Measurements from ENCODE around the gene RP2.
A peak's percentile ranks its signal among the peaks of the same experiment; 100 is the strongest.

Gene RP2

DNA sequence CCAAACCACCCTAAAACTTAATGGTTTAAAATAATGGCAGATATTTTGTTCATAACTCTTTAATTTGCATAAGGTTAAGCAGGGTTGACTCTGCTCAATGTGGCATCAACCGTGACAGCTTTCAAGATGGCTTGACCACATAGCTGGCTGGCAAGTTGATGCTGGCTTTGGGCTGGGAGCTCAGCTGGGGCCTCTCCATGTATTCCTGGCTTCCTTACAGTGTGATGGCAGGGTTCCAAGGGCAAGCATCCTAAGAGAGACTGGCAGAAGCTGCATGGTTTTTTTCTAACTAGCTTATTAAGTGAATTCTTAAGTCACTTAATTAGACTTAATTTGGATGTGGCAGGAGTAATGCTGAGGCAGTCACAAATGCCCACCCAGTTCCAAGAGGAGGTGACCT is 4.5 kb downstream of the RP2 start:
- DNase-seq (ENCODE audit: extremely low read depth in 1 of 2, low read depth in 1 of 2) = no peak

DNA sequence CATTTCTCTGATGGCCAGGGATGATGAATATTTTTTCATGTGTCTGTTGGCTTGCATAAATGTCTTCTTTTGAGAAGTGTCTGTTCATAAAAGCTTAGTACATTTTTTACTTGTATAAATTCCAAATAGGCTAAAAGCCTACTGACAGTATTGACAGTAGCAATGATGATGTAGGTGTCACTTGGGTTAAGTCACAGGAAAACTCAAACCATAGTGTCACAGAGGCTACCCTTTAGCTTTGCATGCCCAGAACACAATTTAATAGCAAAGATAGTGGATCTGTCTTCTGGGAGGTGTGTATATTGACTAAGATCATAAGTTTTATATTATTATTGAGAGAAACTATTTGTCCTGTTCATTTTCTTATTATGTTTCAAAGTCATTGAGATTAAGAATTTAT is 8.1 kb downstream of the RP2 start:
- no peak for DNase-seq (ENCODE audit: extremely low read depth in 1 of 2, low read depth in 1 of 2)

DNA sequence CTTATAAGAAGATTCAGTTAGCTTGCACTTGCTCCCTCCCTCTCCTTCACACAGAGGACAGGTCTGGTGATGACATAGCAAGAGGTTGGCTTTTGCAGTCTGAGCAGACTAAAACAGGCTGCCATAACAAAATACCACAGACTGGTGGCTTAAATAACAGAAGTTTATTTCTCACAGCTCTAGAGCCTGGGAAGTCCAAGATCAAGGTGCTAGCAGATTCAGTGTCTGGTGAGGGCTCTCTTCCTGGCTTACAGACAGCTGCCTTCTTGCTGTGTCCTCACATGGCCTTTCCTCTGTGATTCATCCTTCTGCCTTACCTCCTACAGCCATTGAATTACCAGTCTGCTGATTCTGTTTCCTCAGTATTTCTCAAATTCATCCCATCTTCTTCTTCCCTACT is 13.1 kb downstream of the RP2 start:
- no peak for DNase-seq (ENCODE audit: extremely low read depth in 1 of 2, low read depth in 1 of 2)

DNA sequence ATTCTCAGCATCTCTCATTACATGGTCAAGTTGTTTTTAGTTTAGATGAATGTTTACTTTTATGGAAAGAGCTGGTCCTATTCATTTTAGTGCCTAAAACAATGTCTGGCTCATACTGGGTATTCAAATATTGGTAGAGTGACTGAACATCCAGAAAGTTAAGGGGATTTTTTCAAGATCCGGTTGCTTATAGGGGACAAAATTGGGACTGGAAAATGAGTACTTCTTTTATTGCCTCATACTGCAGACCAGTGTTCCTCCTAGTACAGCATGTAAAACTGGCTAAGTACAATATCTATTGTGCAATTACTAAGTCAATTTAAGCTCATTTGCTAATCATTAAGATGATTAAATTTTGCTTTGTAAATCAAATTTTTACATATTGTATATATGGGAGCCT is 13.9 kb downstream of the RP2 start:
- no peak for DNase-seq (ENCODE audit: extremely low read depth in 1 of 2, low read depth in 1 of 2)

DNA sequence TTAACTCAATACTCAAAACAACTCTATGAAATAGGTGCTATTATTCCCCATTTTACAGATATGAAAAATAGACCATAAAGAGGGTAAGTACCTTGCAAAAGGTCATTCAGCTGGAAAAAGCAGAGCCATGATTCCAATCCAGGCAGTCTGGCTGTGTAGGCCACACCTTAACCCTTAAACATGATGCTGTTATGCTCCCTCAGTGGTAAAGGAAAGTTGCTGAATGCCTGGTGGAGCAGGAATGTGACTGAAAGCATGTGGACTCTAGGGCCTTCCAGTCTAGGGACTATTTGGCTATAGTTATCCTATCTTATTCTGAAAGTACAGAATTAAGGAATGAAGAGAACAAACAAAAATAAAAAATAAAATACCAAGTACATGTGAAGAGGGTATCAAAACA is 19.6 kb downstream of the RP2 start:
- no peak for DNase-seq (ENCODE audit: extremely low read depth in 1 of 2, low read depth in 1 of 2)

DNA sequence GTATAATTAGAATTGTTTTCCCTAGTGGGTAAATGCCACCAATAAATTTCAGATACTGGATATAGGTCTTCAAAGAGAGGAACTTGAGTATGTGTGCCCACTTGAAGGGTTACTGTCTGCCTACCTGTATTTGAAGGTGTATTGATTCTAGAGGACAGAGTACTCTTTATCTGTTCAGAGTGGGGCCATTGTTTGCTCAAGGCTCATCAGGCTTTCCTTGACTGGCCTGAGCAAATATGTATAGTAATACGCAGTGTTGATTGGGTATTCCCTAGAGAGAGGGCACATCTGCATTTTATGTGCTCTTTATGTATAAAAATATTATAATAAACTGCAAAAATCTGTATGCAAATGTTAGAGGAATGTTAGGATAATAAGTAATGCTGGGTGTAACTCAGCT is 23.7 kb downstream of the RP2 start:
- DNase-seq (ENCODE audit: extremely low read depth in 1 of 2, low read depth in 1 of 2) = no peak

DNA sequence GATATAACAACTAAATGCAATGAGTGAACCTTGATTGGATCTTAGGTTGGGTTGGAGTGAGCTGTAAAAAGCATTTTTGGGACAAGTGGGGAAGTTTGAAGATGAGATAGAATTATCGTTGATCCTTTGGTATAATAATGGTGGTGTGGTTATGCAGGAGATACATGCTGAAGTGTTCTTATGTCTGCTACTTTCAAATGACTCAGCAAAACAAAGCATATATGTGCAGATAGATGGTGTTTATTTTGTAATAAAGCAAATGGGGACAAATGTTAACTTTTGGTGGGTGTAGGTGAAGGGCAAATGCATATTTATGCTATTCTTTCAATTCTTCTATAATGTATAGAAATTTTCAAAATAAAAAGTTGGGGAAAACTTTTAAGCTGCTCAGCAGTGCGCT is 26.2 kb downstream of the RP2 start:
- no peak for DNase-seq (ENCODE audit: extremely low read depth in 1 of 2, low read depth in 1 of 2)

DNA sequence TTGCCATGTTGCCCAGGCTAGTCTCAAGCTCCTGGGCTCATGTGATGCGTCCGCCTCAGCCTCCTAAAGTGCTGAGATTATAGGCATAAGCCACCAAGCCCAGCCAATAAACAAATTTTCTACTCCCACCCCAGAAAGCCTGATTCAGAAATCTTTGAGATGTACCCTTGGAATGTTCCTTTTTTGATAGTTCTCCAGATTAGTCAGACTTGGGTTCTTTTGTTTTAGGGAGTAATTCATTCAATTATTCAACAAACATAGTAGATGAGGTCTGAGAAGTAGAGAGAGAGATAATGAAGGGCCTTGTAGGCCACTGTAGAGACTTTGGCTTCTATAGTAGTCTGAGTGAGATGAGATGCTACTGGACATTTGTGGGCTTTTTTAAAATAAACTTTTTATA is 27.8 kb downstream of the RP2 start:
- no peak for DNase-seq (ENCODE audit: extremely low read depth in 1 of 2, low read depth in 1 of 2)

DNA sequence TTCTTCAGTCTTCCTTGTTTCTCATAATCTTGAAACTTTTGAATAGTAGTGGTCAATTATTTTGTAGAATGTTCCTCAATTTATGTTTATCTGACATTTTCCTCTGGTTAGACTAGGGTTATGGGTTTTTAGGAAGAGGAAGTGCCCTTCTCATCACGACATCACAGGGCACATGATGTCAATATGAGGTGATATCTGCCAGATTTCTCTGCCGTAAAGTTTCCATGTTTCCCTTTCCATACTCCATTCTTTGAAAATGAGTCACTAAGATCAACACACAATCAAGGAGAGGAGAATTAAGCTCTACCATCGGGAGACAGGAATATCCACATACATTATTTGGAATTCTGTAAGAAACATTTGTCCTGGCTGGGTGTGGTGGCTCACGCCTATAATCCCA is 28.4 kb downstream of the RP2 start:
- DNase-seq (ENCODE audit: extremely low read depth in 1 of 2, low read depth in 1 of 2) = no peak

DNA sequence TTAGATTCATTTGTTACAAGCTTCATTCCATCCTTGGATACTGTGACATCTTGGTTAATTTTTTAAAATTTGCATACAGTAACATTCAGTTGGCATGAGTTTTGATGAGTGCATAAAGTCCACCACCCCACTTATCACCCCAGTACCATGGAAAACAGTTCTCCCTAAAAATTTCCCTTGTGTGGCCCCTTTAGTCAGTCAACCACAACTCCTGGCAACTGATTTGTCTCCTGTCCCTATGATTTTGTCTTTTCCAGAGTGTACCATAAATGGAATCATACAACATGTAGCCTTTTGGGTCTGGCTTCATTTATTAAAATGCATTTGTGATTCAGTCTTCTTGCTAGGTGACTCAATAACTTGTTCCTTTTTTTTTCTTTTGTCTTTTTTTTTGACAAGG is 29.9 kb downstream of the RP2 start:
- DNase-seq (ENCODE audit: extremely low read depth in 1 of 2, low read depth in 1 of 2) = no peak

DNA sequence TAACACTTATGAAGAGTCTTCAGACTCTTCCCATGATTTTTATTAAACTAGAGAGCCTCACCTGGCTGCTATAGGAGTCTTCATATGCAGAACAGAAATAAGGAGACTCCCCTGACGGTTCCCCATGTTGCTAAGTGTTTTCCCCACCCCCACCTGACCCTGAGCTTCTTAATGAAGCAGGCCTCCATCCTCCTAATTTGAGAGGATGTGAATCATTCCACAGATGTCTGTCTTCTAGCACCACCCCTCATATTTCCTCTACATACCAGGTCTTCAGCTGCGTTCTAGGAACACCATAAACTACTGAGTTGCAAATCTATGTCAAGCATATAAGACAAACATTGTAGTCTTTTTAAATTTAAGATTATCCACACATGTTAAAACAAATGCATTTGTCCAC is 36.9 kb downstream of the RP2 start:
- DNase-seq (ENCODE audit: extremely low read depth in 1 of 2, low read depth in 1 of 2) = no peak

DNA sequence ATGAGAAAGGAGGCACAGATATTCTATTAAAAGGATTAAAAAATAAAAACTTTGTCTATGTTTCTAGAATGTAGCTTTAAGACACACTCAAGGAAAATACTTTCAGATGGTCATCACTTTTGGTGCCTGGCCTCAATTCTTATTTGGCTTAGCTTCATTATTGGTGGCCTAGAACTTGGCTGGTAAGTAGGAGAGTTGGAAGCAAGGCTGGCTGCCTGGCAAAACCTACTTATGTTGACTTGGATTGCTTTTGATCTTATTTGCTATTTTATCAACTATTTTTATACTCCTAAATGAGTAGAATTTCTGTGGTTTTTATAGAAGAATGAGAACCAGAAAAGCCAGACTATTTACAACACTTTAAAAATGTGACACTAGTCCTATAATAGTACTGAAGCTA is 40.1 kb downstream of the RP2 start:
- DNase-seq (ENCODE audit: extremely low read depth in 1 of 2, low read depth in 1 of 2) = no peak

DNA sequence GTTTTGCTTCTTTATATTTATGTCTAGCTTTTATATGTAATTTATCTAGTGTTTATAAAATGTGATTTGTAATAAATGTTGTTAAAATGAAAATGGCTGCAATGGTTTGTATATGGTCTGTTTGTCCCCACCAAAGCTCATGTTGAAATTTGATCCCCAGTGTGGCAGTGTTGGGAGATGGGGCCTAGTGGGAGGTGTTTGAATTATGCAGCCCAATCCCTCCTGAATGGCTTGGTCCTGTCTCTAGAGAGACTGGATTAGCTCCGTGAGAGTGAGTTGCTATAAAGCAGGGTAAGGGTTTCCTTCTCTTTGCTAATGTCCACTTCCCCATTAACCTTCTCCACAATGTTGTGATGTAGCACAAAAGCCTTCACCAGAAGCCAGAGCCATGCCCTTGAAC is 45.4 kb downstream of the RP2 start:
- no peak for DNase-seq (ENCODE audit: extremely low read depth in 1 of 2, low read depth in 1 of 2)

DNA sequence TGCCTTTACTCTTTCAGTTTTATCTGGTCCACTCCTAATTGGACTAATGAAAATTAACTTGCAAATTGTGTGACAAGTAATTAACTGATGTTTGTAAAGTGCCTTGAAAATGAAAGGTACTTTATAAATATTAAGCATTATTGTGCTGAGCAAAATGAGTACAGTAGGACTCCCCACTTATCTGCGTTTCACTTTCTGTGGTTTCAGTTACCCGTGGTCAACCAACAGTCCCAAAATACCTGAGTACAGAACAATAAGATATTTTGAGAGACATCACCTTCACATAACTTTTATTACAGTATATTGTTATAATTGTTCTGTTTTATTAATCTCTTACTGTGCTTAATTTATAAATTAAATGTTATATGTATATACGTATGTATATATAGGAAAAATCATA is 48.0 kb downstream of the RP2 start:
- no peak for DNase-seq (ENCODE audit: extremely low read depth in 1 of 2, low read depth in 1 of 2)

DNA sequence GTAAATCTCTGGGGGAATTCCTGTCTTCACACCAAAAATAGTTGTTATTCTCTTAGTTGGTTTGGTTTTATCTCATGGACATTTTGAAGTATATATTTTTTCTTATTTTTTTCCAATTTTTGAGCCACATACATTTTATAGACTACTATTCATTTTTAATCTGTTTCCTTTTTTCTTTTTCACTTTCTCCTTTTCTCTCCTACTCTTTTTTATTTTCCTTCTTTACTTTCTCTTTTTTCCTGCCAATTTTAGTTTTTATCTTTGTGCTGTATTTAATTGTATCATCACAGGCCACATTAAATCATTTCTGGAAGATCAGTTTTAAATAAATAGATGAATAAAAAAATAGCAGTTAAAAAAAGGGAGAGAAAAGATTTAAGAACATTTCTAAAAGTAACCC is 61.4 kb downstream of the RP2 start:
- DNase-seq (ENCODE audit: extremely low read depth in 1 of 2, low read depth in 1 of 2) = no peak

DNA sequence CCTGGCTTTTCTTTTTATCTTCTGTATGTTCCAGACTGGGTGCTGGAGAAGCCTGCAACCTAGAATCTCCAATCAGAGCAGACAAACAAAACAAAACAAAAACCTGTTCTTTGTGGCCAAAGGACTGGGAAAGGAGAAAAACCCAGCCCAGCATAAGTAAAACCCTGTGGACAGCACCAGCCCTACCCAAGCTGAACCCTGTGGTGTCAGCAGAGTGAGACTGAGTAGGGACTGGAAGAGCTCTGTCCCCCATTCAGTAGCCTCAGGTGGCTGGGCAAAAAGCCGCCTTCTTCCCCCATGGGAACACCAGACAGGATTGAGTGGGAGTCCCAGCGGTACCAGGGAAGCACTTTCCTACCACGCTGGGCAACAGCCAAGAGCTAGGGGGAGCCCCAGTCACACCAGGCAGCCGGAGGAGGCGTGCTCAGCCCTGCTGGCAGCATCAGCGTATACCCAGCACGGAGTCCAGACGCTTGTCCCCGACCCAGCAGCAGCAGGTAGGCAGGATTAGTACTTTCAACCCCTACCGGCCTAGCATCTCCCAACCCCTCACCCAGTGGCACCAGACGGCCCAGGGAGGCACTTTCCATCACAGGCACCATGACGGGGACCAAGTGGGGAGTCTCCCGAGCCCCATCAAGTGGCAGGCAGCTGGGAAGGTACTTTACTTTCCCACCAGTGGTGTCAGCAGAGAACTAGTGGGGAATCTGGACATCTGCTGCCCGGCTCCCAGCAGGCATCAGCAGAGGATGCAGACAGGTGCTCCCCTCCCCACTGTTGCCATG is 66.8 kb downstream of the RP2 start:
- peak in 1 of 2 donors; percentile 5 for DNase-seq (ENCODE audit: extremely low read depth in 1 of 2, low read depth in 1 of 2)

DNA sequence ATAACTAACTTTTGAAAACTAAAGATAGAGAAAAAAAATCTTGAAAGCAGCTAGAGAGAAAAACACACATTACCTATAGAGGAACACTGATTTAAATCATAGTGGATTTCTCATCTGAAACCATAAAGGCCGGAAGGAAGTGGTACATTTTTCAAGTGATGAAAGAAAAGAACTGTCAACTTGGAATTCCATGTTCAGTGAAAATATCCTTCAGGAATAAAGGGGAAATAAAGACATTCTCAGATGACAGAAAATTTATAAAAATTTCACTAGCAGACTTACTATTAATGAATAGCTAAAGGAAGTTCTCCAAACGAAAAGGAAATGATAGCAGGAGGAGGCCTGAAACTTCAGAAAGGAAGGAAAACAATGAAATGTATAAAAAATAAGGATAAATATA is 67.8 kb downstream of the RP2 start:
- no peak for DNase-seq (ENCODE audit: extremely low read depth in 1 of 2, low read depth in 1 of 2)

DNA sequence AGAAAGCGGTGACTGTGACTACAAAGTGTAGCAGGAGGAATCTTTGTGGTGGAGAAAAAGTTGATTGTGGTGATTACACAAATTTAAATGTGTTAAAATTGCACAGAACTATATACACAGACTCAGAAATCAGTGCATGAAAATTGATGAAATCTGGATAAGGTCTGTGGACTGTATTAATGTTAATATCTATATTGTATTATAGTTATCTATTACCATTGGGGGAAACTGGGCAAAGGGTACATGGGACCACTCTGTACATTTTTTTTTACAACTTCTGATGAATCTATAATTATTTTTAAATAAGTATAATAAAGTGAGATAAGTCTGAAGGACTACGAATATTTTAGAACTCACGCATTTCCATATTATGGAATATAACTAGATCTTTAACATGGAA is 73.6 kb downstream of the RP2 start:
- DNase-seq (ENCODE audit: extremely low read depth in 1 of 2, low read depth in 1 of 2) = no peak

DNA sequence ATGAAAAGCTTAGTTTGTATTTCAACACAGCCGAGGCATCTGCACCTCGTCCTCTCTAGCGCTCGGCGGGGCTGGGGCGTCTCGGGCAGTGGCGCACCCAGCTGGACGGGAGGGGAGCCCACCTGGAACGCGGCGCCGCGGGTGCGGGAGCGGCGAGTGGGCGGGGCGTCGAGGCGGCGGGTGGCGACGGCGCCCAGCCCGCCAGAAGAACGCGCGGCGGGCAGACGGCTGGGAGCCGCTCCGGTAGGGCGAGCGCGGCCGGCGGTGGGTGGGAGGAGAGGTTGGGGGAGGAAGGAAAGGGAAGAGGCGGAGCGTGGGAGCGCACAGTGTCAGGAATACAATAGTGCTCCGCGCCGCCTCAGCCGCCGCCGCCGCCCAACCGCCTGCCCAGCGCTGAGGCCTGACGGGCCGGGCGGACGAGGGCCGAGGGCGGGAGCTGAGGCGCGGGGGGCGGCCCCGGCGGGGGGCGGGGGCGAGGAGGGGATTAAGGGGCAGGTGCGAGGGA is 75.3 kb downstream of the RP2 start, which contains the start of gene JADE3:
Gene JADE3, plus strand, starts transcription at position 324 of the 505 bp plus-strand sequence. CDS start 72,474 bp downstream, outside the sequence.
- DNase-seq (ENCODE audit: extremely low read depth in 1 of 2, low read depth in 1 of 2) = no peak

DNA sequence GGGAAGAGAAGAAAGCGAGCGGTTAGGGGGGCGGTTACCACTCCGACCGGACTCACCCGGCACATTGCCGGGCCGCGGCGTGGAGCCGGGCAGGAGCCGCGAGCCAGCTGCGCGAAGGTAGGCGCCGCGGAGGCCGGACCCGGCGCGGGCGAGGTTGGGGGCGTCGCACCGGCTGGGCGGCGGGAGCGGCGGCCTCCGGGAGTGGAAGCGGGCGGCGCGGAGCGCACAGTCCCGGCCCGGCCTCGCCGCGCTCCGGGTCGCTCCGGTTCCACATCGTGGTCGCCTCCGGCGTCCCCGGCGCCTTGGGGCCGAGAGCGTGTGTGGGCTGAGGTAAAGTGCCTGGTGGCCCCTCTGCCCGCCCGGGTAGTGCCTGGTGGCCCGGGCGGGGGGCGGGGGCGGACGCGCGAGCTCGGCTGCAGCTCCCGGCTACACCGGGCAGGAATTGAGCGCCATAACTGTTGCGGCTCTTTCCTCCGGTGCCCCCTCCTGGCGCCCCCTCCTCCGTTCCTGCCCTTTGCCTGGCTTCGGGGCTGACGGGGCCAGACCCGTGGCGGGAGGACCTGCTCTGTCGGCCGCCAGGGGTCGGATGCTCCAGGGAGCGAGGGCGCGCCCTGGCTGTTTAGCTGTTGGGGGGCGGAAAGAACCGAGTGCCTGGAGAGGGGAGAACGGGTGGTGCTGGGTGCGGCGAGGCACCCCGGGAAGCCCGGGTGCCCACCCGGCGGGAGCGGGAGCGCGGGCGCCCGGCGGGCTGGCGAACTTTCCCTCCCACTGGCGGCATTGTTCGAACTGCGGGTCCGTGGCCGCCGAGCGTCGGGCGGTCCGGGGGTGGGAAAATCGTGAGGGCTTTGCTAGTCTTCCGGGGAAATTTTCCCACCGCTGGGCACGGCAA is 76.0 kb downstream of the RP2 start:
- DNase-seq (ENCODE audit: extremely low read depth in 1 of 2, low read depth in 1 of 2) = no peak

DNA sequence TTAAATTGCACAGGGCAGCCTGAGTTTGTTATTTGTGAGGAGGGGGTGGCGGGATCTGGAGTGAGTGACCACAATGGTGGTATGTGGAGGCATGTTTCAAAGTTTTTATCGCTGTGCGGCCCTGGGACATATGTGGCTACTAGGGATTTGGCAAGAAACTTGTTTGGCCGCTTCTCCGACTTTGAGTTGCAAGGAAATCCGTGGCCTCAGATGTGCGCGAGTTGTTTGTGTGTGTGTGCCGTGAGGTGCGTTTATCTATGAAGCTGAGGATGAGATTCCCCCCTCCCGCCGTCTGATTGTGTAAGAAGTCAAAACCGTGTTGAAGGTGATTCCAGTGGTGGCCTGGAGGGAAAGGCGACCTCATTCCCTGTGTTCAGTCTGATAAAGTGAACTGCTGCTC is 76.8 kb downstream of the RP2 start:
- no peak for DNase-seq (ENCODE audit: extremely low read depth in 1 of 2, low read depth in 1 of 2)

DNA sequence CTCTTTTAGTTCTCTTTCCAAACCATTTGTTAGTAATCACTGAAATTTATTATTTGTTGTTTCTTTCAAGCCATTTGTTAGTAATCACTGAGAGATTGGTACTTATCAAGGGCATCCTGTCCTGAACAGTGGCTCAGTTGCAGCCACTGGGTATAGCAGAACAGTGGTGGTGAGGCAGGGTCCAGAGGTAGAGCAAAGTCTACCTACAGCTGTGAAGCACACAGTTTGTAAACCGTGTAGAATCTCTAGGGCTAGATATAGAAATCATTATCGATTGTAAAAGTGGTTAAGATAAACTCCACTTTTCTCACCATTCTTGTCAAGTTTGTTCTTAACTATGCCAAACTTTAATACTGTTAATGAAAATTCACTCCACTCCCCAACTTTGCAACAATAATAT is 79.4 kb downstream of the RP2 start:
- DNase-seq (ENCODE audit: extremely low read depth in 1 of 2, low read depth in 1 of 2) = no peak
